Omental fat pad (tissue), 4 donors: ENCODE data around the gene GPR153. TPM values are rescaled to one million over a fixed set of nuclear protein-coding genes. Genes with fewer than 3 reads are reported as not detected.

Experiments
- ATAC-seq: fragments of 150-250 bp; one replicate; pipeline ENCODE4 v1.9.1; 2016; ENCODE audit warnings: mild to moderate bottlenecking, moderate library complexity; ENCODE audit not compliant: low FRiP score
- DNase-seq: peaks from one replicate; pipeline ENCODE4 v3.0.0-alpha.2; 2019; ENCODE audit warnings: low spot score
- CTCF ChIP-seq, 3 donors: fragments of 450-650 bp; IDR thresholded peaks; one replicate each; pipeline ENCODE4 v1.5.1; 2016 to 2017; ENCODE audit warnings: antibody characterized with exemption in 3 of 3, mild to moderate bottlenecking in 3 of 3, moderate library complexity in 2 of 3
- total RNA-seq, 4 donors: library from RNA; depleted of rRNA; stranded (reverse); fragments of >200 nt; gene quantifications; one replicate each; pipeline ENCODE4 v1.1.0, GENCODE V29; 2016

Gene GPR153
- total RNA-seq, 4 donors from 2014 or later, result 10.9 to 19.8 (median 14.3) TPM

- no peak for ATAC-seq
- no peak for TF ChIP-seq CTCF (IDR thresholded peaks at IDR 0.05)
- DNase-seq, result no peak
These were observed 9.0 kb upstream of the GPR153 start for GRCh38 chr1:6269720-6270400.

DNA sequence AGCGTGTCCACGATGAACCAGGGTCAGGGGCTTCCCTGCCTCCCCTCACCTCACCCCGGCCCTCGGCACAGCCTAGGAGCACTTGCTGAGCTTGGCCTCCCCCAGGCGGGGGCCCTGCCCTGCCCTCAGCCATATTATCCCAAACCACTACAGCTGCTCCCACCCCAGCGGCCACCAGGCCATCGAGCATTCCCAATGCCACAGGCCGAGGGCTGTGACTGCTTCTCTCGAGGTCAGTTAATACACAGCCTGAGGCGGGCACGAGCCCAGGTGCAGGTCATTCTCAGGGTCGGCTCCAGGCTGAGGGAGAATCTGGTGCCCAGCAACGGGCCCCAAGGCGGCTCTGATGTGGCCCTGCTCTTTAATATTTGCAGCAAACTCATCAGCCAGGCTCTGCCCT lies 8.4 kb upstream of the GPR153 start:
- no peak for TF ChIP-seq CTCF (IDR thresholded peaks at IDR 0.05)
- ATAC-seq, result no peak
- DNase-seq, result no peak

DNA sequence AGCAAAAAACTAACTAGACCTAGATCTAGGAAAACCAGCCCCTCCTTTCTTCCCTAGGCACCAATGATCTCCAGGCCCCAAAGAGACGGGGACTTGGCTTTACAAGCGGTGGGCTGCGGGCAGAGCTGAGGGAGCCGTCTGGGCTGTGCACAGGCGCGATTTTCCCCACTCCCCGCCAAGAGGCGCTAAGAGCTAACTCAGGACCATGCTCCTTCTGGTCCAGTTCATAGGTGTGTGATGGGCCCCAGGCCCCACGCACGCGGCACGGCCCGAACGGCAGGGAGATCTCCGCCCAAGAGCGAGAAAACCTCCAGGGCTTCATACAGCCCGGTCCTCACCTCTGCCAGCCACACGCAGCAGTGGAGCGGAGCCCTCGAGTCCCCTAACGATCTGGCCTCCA lies 7.5 kb upstream of the GPR153 start:
- DNase-seq (no peak), ATAC-seq (no peak)
- no peak for TF ChIP-seq CTCF (IDR thresholded peaks at IDR 0.05)

DNA sequence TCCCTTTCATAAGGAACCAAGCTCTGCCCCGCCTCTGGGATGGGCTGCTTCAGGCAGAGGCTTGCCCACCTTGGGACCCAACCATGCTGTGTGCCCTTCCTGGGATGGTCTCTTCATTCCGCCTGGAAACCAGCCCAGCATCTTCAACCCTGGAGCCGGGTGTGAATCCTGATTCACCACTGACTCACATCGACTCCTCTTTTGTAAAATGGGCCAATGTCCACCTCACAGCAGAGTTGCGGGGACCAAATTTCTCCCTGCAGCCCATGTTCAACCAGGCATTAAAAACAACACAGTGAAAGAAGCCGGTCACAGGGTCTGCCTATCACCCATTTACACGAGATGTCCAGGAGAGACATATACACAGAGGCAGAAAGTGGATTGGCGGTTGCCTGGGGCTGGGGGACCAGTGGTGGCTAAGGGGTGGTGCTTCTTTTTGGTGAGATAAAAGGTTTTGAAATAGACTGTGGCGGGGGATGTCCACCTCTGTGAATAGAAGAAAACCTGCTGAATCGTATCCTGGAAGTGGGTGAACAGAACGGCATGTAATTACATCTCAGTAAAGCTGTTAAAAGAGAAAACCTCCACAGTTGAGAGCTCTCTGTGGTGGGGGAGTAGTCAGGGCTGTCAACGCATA lies 6.9 kb upstream of the GPR153 start:
- TF ChIP-seq CTCF (IDR thresholded peaks at IDR 0.05), result no peak
- DNase-seq (no peak), ATAC-seq (no peak)

DNA sequence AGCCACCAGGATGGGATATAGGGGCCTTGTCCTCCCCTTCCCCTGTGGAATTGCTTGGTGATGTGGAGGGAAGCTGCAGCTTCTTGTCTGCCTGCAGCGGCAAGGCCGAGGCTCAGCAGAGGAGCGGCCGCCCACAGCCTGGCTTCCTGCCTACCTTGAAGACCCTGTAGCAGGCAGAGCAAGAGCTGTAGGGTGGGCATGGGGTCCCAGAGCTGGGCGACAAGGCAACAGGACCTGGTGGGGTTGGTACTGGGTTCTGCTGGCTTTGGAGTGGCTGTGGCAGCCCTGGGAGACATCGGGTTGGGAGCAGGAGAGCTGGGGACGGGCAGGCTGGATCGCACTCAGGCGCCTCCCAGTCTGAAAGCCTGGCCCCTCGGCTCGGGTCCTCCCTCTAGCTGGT lies 5.7 kb upstream of the GPR153 start:
- no peak for DNase-seq
- TF ChIP-seq CTCF (IDR thresholded peaks at IDR 0.05), result no peak
- ATAC-seq, result no peak

GRCh38 chr1:6265151-6265550 lies 4.3 kb upstream of the GPR153 start:
- TF ChIP-seq CTCF (IDR thresholded peaks at IDR 0.05), result no peak
- ATAC-seq (no peak), DNase-seq (no peak)

DNA sequence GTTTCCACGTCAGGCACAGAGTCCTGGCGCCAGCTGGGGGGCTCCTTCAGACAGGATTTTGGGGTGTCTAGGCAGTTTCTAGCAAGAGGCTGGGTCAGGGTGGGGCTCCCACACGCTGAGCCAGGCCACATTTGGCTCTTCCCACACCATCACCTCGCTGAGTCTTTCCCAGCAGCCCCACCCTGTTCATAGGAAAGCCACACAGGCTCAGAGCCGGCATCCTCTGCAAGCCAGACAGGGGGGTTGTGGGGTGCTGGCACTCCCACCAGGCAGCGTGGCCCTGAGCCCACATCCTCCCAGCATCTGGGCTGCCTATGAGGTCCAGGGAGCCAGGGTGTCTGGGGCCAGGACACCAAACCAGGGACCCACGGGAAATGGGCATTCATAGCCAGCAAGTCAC lies 2.8 kb upstream of the GPR153 start:
- DNase-seq, result no peak
- ATAC-seq, result no peak
- no peak for TF ChIP-seq CTCF (IDR thresholded peaks at IDR 0.05)
